Measurements from ENCODE around the gene RDH13.

RDH13 gene

DNA sequence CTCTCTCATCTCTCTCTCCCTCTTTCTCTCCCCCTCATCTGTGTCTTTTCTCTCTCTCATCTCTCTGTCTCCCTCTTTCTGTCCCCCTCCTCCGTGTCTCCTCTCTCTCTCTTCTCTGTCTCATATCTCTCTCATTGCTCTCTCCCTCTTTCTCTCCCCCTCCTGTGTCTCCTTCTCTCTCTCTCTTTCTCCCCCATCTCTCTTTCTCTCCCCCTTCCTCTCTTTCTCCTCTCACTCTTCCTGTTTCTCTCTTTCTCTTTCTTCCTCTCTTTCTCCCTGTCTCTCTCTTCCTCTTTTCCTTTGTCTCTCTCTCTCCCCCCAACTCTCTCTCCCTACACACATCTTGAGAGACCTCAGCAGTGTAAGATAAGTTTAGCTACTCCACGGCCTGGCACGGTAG is 4.9 kb upstream of the RDH13 start:
- Histone ChIP-seq H3K9me3 (ENCODE audit: control insufficient read depth, insufficient read depth, low read depth, low read length) (no peaks in the 10 kb centered on the region), H3K4me3 (ENCODE audit: low read depth, low read length) (no peak overlapping the region), H3K4me1 (ENCODE audit: control insufficient read depth, insufficient read depth, low read length) (peaks cover 4% of the 10 kb centered on the region; the same call in 1 of the 2 replicates), H3K27ac (ENCODE audit: extremely low read depth, low read depth, low read length) (no peak overlapping the region), H3K36me3 (ENCODE audit: control insufficient read depth in 2 of 2, insufficient read depth in 1 of 2, low read length in 2 of 2) (no peaks in the 10 kb centered on the region)
- CTCF ChIA-PET = interaction anchor here (0.7 to 1.4 kb wide), 2 partner anchors 99 to 588 kb away, joined by 4 read pairs; partner anchors contain the start of gene DNAAF3
- POLR2A ChIA-PET = interaction anchor here (2.6 kb wide), 1 partner anchor 50 kb away, joined by 7 read pairs; the partner anchor contains the start of gene PPP1R12C
- peak; percentile 96 for TF ChIP-seq PRDM1 (tag by site-specific recombination; IDR thresholded peaks at IDR 0.05)
- no peak for TF ChIP-seq ZNF560 (tag by site-specific recombination; IDR thresholded peaks at IDR 0.05; ENCODE audit: borderline replicate concordance)
- no peak for TF ChIP-seq ZNF175 (tag by site-specific recombination; IDR thresholded peaks at IDR 0.05)
- TF ChIP-seq KLF8 (tag by site-specific recombination; IDR thresholded peaks at IDR 0.05) = no peak
- TF ChIP-seq, protein P1, sequence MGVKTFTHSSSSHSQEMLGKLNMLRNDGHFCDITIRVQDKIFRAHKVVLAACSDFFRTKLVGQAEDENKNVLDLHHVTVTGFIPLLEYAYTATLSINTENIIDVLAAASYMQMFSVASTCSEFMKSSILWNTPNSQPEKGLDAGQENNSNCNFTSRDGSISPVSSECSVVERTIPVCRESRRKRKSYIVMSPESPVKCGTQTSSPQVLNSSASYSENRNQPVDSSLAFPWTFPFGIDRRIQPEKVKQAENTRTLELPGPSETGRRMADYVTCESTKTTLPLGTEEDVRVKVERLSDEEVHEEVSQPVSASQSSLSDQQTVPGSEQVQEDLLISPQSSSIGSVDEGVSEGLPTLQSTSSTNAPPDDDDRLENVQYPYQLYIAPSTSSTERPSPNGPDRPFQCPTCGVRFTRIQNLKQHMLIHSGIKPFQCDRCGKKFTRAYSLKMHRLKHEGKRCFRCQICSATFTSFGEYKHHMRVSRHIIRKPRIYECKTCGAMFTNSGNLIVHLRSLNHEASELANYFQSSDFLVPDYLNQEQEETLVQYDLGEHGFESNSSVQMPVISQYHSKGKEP (tag by site-specific recombination; IDR thresholded peaks at IDR 0.05) = no peak
- TF ChIP-seq ZNF514 (tag by site-specific recombination; IDR thresholded peaks at IDR 0.05) = no peak
- TF ChIP-seq, protein P2, sequence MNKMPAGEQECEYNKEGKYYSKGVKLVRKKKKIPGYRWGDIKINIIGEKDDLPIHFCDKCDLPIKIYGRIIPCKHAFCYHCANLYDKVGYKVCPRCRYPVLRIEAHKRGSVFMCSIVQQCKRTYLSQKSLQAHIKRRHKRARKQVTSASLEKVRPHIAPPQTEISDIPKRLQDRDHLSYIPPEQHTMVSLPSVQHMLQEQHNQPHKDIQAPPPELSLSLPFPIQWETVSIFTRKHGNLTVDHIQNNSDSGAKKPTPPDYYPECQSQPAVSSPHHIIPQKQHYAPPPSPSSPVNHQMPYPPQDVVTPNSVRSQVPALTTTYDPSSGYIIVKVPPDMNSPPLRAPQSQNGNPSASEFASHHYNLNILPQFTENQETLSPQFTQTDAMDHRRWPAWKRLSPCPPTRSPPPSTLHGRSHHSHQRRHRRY (tag by site-specific recombination; IDR thresholded peaks at IDR 0.05) = no peak
- no peak for TF ChIP-seq ZNF202 (tag by site-specific recombination; IDR thresholded peaks at IDR 0.05; ENCODE audit: borderline replicate concordance)
- no peak for TF ChIP-seq TRIM28 (IDR thresholded peaks at IDR 0.05; ENCODE audit: borderline replicate concordance, low read length)
- TF ChIP-seq, protein P3, sequence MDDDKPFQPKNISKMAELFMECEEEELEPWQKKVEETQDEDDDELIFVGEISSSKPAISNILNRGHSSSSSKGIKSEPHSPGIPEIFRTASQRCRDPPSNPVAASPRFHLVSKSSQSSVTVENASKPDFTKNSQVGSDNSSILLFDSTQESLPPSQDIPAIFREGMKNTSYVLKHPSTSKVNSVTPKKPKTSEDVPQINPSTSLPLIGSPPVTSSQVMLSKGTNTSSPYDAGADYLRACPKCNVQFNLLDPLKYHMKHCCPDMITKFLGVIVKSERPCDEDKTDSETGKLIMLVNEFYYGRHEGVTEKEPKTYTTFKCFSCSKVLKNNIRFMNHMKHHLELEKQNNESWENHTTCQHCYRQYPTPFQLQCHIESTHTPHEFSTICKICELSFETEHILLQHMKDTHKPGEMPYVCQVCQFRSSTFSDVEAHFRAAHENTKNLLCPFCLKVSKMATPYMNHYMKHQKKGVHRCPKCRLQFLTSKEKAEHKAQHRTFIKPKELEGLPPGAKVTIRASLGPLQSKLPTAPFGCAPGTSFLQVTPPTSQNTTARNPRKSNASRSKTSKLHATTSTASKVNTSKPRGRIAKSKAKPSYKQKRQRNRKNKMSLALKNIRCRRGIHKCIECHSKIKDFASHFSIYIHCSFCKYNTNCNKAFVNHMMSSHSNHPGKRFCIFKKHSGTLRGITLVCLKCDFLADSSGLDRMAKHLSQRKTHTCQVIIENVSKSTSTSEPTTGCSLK (tag by site-specific recombination; IDR thresholded peaks at IDR 0.05) = no peak
- TF ChIP-seq, protein P4, sequence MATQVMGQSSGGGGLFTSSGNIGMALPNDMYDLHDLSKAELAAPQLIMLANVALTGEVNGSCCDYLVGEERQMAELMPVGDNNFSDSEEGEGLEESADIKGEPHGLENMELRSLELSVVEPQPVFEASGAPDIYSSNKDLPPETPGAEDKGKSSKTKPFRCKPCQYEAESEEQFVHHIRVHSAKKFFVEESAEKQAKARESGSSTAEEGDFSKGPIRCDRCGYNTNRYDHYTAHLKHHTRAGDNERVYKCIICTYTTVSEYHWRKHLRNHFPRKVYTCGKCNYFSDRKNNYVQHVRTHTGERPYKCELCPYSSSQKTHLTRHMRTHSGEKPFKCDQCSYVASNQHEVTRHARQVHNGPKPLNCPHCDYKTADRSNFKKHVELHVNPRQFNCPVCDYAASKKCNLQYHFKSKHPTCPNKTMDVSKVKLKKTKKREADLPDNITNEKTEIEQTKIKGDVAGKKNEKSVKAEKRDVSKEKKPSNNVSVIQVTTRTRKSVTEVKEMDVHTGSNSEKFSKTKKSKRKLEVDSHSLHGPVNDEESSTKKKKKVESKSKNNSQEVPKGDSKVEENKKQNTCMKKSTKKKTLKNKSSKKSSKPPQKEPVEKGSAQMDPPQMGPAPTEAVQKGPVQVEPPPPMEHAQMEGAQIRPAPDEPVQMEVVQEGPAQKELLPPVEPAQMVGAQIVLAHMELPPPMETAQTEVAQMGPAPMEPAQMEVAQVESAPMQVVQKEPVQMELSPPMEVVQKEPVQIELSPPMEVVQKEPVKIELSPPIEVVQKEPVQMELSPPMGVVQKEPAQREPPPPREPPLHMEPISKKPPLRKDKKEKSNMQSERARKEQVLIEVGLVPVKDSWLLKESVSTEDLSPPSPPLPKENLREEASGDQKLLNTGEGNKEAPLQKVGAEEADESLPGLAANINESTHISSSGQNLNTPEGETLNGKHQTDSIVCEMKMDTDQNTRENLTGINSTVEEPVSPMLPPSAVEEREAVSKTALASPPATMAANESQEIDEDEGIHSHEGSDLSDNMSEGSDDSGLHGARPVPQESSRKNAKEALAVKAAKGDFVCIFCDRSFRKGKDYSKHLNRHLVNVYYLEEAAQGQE (tag by site-specific recombination; IDR thresholded peaks at IDR 0.05) = no peak
- TF ChIP-seq ZNF19 (tag by site-specific recombination; IDR thresholded peaks at IDR 0.05; ENCODE audit: low read depth) = no peak
- no peak for TF ChIP-seq ZNF670 (tag by site-specific recombination; IDR thresholded peaks at IDR 0.05; ENCODE audit: low read depth)
- no peak for TF ChIP-seq ZNF416 (tag by site-specific recombination; IDR thresholded peaks at IDR 0.05)
- TF ChIP-seq, protein P5, sequence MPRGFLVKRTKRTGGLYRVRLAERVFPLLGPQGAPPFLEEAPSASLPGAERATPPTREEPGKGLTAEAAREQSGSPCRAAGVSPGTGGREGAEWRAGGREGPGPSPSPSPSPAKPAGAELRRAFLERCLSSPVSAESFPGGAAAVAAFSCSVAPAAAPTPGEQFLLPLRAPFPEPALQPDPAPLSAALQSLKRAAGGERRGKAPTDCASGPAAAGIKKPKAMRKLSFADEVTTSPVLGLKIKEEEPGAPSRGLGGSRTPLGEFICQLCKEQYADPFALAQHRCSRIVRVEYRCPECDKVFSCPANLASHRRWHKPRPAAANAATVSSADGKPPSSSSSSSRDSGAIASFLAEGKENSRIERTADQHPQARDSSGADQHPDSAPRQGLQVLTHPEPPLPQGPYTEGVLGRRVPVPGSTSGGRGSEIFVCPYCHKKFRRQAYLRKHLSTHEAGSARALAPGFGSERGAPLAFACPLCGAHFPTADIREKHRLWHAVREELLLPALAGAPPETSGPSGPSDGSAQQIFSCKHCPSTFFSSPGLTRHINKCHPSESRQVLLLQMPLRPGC (tag by site-specific recombination; IDR thresholded peaks at IDR 0.05) = no peak
- no peak for TF ChIP-seq KLF9 (tag by site-specific recombination; IDR thresholded peaks at IDR 0.05; ENCODE audit: low read depth)
- no peak for TF ChIP-seq ZNF174 (tag by site-specific recombination; IDR thresholded peaks at IDR 0.05)
- no peak for TF ChIP-seq ZSCAN23 (tag by site-specific recombination; IDR thresholded peaks at IDR 0.05)
- TF ChIP-seq ZNF239 (tag by site-specific recombination; IDR thresholded peaks at IDR 0.05) = no peak
- TF ChIP-seq TCF7L2 (IDR thresholded peaks at IDR 0.05; ENCODE audit: borderline replicate concordance, low read depth, low read length) = no peak
- TF ChIP-seq ZNF138 (tag by site-specific recombination; IDR thresholded peaks at IDR 0.05; ENCODE audit: borderline replicate concordance) = no peak
- TF ChIP-seq, protein P6, sequence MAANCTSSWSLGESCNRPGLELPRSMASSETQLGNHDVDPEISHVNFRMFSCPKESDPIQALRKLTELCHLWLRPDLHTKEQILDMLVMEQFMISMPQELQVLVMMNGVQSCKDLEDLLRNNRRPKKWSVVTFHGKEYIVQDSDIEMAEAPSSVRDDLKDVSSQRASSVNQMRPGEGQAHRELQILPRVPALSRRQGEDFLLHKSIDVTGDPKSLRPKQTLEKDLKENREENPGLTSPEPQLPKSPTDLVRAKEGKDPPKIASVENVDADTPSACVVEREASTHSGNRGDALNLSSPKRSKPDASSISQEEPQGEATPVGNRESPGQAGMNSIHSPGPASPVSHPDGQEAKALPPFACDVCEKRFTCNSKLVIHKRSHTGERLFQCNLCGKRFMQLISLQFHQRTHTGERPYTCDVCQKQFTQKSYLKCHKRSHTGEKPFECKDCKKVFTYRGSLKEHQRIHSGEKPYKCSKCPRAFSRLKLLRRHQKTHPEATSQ (tag by site-specific recombination; IDR thresholded peaks at IDR 0.05) = no peak
- TF ChIP-seq, protein P7, sequence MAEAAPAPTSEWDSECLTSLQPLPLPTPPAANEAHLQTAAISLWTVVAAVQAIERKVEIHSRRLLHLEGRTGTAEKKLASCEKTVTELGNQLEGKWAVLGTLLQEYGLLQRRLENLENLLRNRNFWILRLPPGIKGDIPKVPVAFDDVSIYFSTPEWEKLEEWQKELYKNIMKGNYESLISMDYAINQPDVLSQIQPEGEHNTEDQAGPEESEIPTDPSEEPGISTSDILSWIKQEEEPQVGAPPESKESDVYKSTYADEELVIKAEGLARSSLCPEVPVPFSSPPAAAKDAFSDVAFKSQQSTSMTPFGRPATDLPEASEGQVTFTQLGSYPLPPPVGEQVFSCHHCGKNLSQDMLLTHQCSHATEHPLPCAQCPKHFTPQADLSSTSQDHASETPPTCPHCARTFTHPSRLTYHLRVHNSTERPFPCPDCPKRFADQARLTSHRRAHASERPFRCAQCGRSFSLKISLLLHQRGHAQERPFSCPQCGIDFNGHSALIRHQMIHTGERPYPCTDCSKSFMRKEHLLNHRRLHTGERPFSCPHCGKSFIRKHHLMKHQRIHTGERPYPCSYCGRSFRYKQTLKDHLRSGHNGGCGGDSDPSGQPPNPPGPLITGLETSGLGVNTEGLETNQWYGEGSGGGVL (tag by site-specific recombination; IDR thresholded peaks at IDR 0.05) = 0 out of 2 replicates have a peak, but pooled peaks have one; percentile 12
- no peak for TF ChIP-seq ZBTB7A (tag by site-specific recombination; IDR thresholded peaks at IDR 0.05; ENCODE audit: low read depth)
- no peak for TF ChIP-seq ZNF624 (tag by site-specific recombination; IDR thresholded peaks at IDR 0.05)
